HEK293 (cell line): ENCODE data around the gene HNRNPUL1.

ENCODE experiments used
- BCL11B ChIP-seq: fragments of 450-650 bp; formaldehyde crosslinking; IDR thresholded peaks from 2 replicates; pipeline ENCODE4 v1.5.1; 2016; ENCODE audit warnings: low read depth, missing biosample characterization, missing genetic modification characterization
- EGR2 ChIP-seq: fragments of 450-650 bp; formaldehyde crosslinking; IDR thresholded peaks from 2 replicates; pipeline ENCODE4 v1.5.1; 2016; ENCODE audit warnings: low read depth, missing biosample characterization, missing genetic modification characterization
- FEZF1 ChIP-seq: fragments of 450-650 bp; formaldehyde crosslinking; IDR thresholded peaks from 2 replicates; pipeline ENCODE4 v1.5.1; 2016; ENCODE audit warnings: missing biosample characterization, missing genetic modification characterization
- GLIS1 ChIP-seq: fragments of 450-650 bp; formaldehyde crosslinking; IDR thresholded peaks from 2 replicates; pipeline ENCODE4 v1.5.1; 2016; ENCODE audit warnings: missing biosample characterization, missing genetic modification characterization
- HOXD13 ChIP-seq: sonication (generic); formaldehyde crosslinking; IDR thresholded peaks from 2 replicates; pipeline ENCODE4 v1.8.0; 2022; ENCODE audit warnings: missing genetic modification reagents, borderline replicate concordance
- OVOL3 ChIP-seq: fragments of 450-650 bp; formaldehyde crosslinking; IDR thresholded peaks from 2 replicates; pipeline ENCODE4 v1.5.1; 2016; ENCODE audit warnings: missing biosample characterization, missing genetic modification characterization
- SALL2 ChIP-seq: fragments of 450-650 bp; formaldehyde crosslinking; IDR thresholded peaks from 2 replicates; pipeline ENCODE4 v1.5.0; 2017; ENCODE audit warnings: missing biosample characterization, mild to moderate bottlenecking, missing genetic modification characterization, borderline replicate concordance
- SCRT2 ChIP-seq: fragments of 450-650 bp; formaldehyde crosslinking; IDR thresholded peaks from 2 replicates; pipeline ENCODE4 v1.5.1; 2016; ENCODE audit warnings: missing biosample characterization, missing genetic modification characterization
- TCF7L2 ChIP-seq: IDR thresholded peaks from 2 replicates; pipeline ENCODE4 v1.6.1; 2011; ENCODE audit warnings: low read depth, mild to moderate bottlenecking, inconsistent platforms, low read length, moderate library complexity, borderline replicate concordance
- YY1 ChIP-seq: fragments of 450-650 bp; formaldehyde crosslinking; IDR thresholded peaks from 2 replicates; pipeline ENCODE4 v1.5.1; 2018; ENCODE audit warnings: missing biosample characterization, missing genetic modification characterization
- ZBTB20 ChIP-seq: fragments of 450-650 bp; formaldehyde crosslinking; IDR thresholded peaks from 2 replicates; pipeline ENCODE4 v1.5.1; 2016; ENCODE audit warnings: missing biosample characterization, missing genetic modification characterization
- ZBTB48 ChIP-seq: fragments of 450-650 bp; formaldehyde crosslinking; IDR thresholded peaks from 2 replicates; pipeline ENCODE4 v1.5.1; 2016; ENCODE audit warnings: missing biosample characterization, missing genetic modification characterization
- ZBTB8A ChIP-seq: fragments of 450-650 bp; formaldehyde crosslinking; IDR thresholded peaks from 2 replicates; pipeline ENCODE4 v1.5.1; 2016; ENCODE audit warnings: missing biosample characterization, missing genetic modification characterization
- ZFP3 ChIP-seq: fragments of 450-650 bp; formaldehyde crosslinking; IDR thresholded peaks from 2 replicates; pipeline ENCODE4 v1.5.1; 2016; ENCODE audit warnings: low read depth, missing biosample characterization, missing genetic modification characterization
- ZIC2 ChIP-seq: fragments of 450-650 bp; formaldehyde crosslinking; IDR thresholded peaks from 2 replicates; pipeline ENCODE4 v1.5.1; 2016; ENCODE audit warnings: missing biosample characterization, missing genetic modification characterization
- ZNF140 ChIP-seq: fragments of 450-650 bp; formaldehyde crosslinking; IDR thresholded peaks from 2 replicates; pipeline ENCODE4 v1.5.1; 2016; ENCODE audit warnings: missing biosample characterization, missing genetic modification characterization
- ZNF146 ChIP-seq: fragments of 450-650 bp; formaldehyde crosslinking; IDR thresholded peaks from 2 replicates; pipeline ENCODE4 v1.5.1; 2016; ENCODE audit warnings: missing biosample characterization, missing genetic modification characterization
- ZNF16 ChIP-seq: fragments of 450-650 bp; formaldehyde crosslinking; IDR thresholded peaks from 2 replicates; pipeline ENCODE4 v1.5.1; 2016; ENCODE audit warnings: low read depth, missing biosample characterization, missing genetic modification characterization
- ZNF202 ChIP-seq: fragments of 450-650 bp; formaldehyde crosslinking; IDR thresholded peaks from 2 replicates; pipeline ENCODE4 v1.5.1; 2016; ENCODE audit warnings: missing biosample characterization, missing genetic modification characterization, borderline replicate concordance
- ZNF366 ChIP-seq: fragments of 450-650 bp; formaldehyde crosslinking; conservative IDR thresholded peaks from 2 replicates; pipeline ENCODE4 v1.5.1; 2016; ENCODE audit warnings: missing biosample characterization, missing genetic modification characterization
- ZNF473 ChIP-seq: fragments of 450-650 bp; formaldehyde crosslinking; IDR thresholded peaks from 2 replicates; pipeline ENCODE4 v1.5.1; 2017; ENCODE audit warnings: missing biosample characterization, missing genetic modification characterization
- ZNF521 ChIP-seq: fragments of 450-650 bp; formaldehyde crosslinking; IDR thresholded peaks from 2 replicates; pipeline ENCODE4 v1.5.1; 2017; ENCODE audit warnings: missing biosample characterization, mild to moderate bottlenecking, missing genetic modification characterization
- ZNF558 ChIP-seq: fragments of 450-650 bp; formaldehyde crosslinking; IDR thresholded peaks from 2 replicates; pipeline ENCODE4 v1.5.1; 2016; ENCODE audit warnings: missing biosample characterization, missing genetic modification characterization
- ZNF560 ChIP-seq: fragments of 450-650 bp; formaldehyde crosslinking; IDR thresholded peaks from 2 replicates; pipeline ENCODE4 v1.5.1; 2017; ENCODE audit warnings: missing biosample characterization, missing genetic modification characterization, borderline replicate concordance
- ZNF561 ChIP-seq: fragments of 450-650 bp; IDR thresholded peaks from 2 replicates; pipeline ENCODE4 v1.5.1; 2018; ENCODE audit warnings: missing biosample characterization, missing genetic modification characterization, borderline replicate concordance
- ZNF76 ChIP-seq: fragments of 450-650 bp; formaldehyde crosslinking; IDR thresholded peaks from 2 replicates; pipeline ENCODE4; 2016; ENCODE audit warnings: low read depth, missing biosample characterization, missing genetic modification characterization, borderline replicate concordance
- ZNF791 ChIP-seq: fragments of 450-650 bp; formaldehyde crosslinking; IDR thresholded peaks from 2 replicates; pipeline ENCODE4 v1.5.1; 2016; ENCODE audit warnings: missing biosample characterization, missing genetic modification characterization
- ZSCAN30 ChIP-seq: fragments of 450-650 bp; IDR thresholded peaks from 2 replicates; pipeline ENCODE4 v1.5.1; 2018; ENCODE audit warnings: missing biosample characterization, mild to moderate bottlenecking, missing genetic modification characterization, moderate library complexity
- TF ChIP-seq, protein P1 (sequence below): fragments of 450-650 bp; formaldehyde crosslinking; IDR thresholded peaks from 2 replicates; pipeline ENCODE4 v1.5.0; 2017; ENCODE audit warnings: missing biosample characterization, missing genetic modification characterization, borderline replicate concordance
- TF ChIP-seq, protein P2 (sequence below): fragments of 450-650 bp; formaldehyde crosslinking; IDR thresholded peaks from 2 replicates; pipeline ENCODE4 v1.5.1; 2016; ENCODE audit warnings: missing biosample characterization, missing genetic modification characterization
- TF ChIP-seq, protein P3 (sequence below): fragments of 450-650 bp; formaldehyde crosslinking; IDR thresholded peaks from 2 replicates; pipeline ENCODE4 v1.5.1; 2016; ENCODE audit warnings: missing biosample characterization, missing genetic modification characterization
- TF ChIP-seq, protein P4 (sequence below): IDR thresholded peaks from 2 replicates; pipeline ENCODE4 v1.6.1; 2011; ENCODE audit warnings: mild to moderate bottlenecking, low read depth, low read length, borderline replicate concordance
- TF ChIP-seq, protein P5 (sequence below): fragments of 450-650 bp; formaldehyde crosslinking; IDR thresholded peaks from 2 replicates; pipeline ENCODE4 v1.5.1; 2017; ENCODE audit warnings: missing biosample characterization, missing genetic modification characterization

Gene HNRNPUL1

DNA sequence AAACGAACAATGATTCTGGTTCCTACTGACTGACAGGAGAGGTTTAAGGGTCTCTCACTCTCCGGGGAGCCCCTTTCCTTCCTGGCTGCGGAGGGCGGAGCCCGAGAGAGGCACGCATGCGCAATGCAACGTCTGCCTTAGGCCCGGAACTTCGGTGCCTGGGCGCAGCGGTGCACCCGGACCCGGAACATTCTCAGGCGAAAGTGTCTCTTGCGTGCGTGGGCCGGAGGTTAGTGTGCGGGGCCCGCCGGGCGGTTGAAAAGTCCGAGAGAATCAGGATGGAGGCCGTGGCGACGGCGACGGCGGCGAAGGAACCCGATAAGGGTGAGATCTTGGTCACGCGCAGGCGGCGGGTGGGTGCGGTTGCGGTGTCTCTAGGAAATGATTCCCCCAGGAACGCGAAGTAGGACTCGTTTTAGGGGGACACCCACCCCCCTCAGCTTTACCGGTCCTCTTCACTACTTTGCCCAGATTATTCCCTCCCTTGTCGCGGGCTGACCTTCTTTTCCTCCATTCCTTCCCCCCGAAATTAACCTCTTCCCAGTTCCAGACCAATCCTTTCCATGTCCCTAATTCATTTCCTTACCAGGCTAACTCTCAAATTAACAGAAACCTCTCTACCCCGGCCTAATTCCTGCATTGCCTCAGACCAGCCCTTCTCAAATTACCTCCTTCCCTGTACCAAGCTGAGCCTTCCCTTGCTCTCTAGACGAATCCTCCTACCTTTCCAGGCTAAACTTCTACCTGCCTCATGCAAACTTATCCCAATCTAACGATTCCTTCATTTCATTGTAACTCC lies 46.1 kb downstream of the HNRNPUL1 start, which contains the start of gene CCDC97 (continued):
- TF ChIP-seq, protein P1, sequence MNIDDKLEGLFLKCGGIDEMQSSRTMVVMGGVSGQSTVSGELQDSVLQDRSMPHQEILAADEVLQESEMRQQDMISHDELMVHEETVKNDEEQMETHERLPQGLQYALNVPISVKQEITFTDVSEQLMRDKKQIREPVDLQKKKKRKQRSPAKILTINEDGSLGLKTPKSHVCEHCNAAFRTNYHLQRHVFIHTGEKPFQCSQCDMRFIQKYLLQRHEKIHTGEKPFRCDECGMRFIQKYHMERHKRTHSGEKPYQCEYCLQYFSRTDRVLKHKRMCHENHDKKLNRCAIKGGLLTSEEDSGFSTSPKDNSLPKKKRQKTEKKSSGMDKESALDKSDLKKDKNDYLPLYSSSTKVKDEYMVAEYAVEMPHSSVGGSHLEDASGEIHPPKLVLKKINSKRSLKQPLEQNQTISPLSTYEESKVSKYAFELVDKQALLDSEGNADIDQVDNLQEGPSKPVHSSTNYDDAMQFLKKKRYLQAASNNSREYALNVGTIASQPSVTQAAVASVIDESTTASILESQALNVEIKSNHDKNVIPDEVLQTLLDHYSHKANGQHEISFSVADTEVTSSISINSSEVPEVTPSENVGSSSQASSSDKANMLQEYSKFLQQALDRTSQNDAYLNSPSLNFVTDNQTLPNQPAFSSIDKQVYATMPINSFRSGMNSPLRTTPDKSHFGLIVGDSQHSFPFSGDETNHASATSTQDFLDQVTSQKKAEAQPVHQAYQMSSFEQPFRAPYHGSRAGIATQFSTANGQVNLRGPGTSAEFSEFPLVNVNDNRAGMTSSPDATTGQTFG (tag by site-specific recombination), result peak; percentile 92
- TF ChIP-seq ZFP3, result peak; percentile 60; the same call in 1 of the 2 replicates
- TF ChIP-seq, protein P2, sequence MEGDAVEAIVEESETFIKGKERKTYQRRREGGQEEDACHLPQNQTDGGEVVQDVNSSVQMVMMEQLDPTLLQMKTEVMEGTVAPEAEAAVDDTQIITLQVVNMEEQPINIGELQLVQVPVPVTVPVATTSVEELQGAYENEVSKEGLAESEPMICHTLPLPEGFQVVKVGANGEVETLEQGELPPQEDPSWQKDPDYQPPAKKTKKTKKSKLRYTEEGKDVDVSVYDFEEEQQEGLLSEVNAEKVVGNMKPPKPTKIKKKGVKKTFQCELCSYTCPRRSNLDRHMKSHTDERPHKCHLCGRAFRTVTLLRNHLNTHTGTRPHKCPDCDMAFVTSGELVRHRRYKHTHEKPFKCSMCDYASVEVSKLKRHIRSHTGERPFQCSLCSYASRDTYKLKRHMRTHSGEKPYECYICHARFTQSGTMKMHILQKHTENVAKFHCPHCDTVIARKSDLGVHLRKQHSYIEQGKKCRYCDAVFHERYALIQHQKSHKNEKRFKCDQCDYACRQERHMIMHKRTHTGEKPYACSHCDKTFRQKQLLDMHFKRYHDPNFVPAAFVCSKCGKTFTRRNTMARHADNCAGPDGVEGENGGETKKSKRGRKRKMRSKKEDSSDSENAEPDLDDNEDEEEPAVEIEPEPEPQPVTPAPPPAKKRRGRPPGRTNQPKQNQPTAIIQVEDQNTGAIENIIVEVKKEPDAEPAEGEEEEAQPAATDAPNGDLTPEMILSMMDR (tag by site-specific recombination), result peak; percentile 38; the same call in 1 of the 2 replicates
- peak; percentile 94 for TF ChIP-seq EGR2 (tag by site-specific recombination)
- TF ChIP-seq BCL11B (tag by site-specific recombination), result no peak; the same call in 1 of the 2 replicates
- peak; percentile 82 for TF ChIP-seq ZNF558
- TF ChIP-seq, protein P3, sequence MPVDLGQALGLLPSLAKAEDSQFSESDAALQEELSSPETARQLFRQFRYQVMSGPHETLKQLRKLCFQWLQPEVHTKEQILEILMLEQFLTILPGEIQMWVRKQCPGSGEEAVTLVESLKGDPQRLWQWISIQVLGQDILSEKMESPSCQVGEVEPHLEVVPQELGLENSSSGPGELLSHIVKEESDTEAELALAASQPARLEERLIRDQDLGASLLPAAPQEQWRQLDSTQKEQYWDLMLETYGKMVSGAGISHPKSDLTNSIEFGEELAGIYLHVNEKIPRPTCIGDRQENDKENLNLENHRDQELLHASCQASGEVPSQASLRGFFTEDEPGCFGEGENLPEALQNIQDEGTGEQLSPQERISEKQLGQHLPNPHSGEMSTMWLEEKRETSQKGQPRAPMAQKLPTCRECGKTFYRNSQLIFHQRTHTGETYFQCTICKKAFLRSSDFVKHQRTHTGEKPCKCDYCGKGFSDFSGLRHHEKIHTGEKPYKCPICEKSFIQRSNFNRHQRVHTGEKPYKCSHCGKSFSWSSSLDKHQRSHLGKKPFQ (tag by site-specific recombination), result peak; percentile 76; the same call in 1 of the 2 replicates
- TF ChIP-seq SCRT2, result peak; percentile 72
- peak; percentile 97 for TF ChIP-seq ZBTB48 (tag by site-specific recombination)
- TF ChIP-seq, protein P4, sequence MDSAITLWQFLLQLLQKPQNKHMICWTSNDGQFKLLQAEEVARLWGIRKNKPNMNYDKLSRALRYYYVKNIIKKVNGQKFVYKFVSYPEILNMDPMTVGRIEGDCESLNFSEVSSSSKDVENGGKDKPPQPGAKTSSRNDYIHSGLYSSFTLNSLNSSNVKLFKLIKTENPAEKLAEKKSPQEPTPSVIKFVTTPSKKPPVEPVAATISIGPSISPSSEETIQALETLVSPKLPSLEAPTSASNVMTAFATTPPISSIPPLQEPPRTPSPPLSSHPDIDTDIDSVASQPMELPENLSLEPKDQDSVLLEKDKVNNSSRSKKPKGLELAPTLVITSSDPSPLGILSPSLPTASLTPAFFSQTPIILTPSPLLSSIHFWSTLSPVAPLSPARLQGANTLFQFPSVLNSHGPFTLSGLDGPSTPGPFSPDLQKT, result no peak
- peak; percentile 80 for TF ChIP-seq ZBTB8A (tag by site-specific recombination)
- peak; percentile 68; the same call in 1 of the 2 replicates for TF ChIP-seq ZNF791 (tag by site-specific recombination)
- peak; percentile 94 for TF ChIP-seq ZBTB20 (tag by site-specific recombination)
- TF ChIP-seq OVOL3, result peak; percentile 97
- peak; percentile 81 for TF ChIP-seq ZNF146
- no peak for TF ChIP-seq ZNF560 (tag by site-specific recombination)
- TF ChIP-seq FEZF1 (tag by site-specific recombination), result peak; percentile 63; the same call in 1 of the 2 replicates
- TF ChIP-seq ZNF16 (tag by site-specific recombination), result peak; percentile 59
- peak; percentile 98 for TF ChIP-seq GLIS1 (tag by site-specific recombination)
- peak; percentile 85 for TF ChIP-seq YY1 (tag by site-specific recombination)
- peak; percentile 13; the same call in 1 of the 2 replicates for TF ChIP-seq HOXD13 (CRISPR knock-in tag)
- no peak for TF ChIP-seq ZNF140 (tag by site-specific recombination)
- no peak for TF ChIP-seq ZNF202 (tag by site-specific recombination)
- TF ChIP-seq, protein P5, sequence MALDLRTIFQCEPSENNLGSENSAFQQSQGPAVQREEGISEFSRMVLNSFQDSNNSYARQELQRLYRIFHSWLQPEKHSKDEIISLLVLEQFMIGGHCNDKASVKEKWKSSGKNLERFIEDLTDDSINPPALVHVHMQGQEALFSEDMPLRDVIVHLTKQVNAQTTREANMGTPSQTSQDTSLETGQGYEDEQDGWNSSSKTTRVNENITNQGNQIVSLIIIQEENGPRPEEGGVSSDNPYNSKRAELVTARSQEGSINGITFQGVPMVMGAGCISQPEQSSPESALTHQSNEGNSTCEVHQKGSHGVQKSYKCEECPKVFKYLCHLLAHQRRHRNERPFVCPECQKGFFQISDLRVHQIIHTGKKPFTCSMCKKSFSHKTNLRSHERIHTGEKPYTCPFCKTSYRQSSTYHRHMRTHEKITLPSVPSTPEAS (tag by site-specific recombination), result peak; percentile 80
- no peak for TF ChIP-seq ZNF473 (tag by site-specific recombination)
- peak; percentile 87 for TF ChIP-seq ZNF76 (tag by site-specific recombination)
- peak; percentile 100 for TF ChIP-seq ZNF561 (tag by site-specific recombination)
- no peak for TF ChIP-seq ZNF521 (tag by site-specific recombination)
- TF ChIP-seq ZIC2 (tag by site-specific recombination), result peak; percentile 65; the same call in 1 of the 2 replicates
- TF ChIP-seq ZNF366 (tag by site-specific recombination), result peak; percentile 93
- TF ChIP-seq SALL2 (tag by site-specific recombination), result no peak
- TF ChIP-seq TCF7L2, result no peak
- peak; percentile 99 for TF ChIP-seq ZSCAN30 (tag by site-specific recombination)
